Osteocyte (in vitro differentiated cells): Measurements from ENCODE around the gene HIF3A. TPM values are rescaled to one million over a fixed set of nuclear protein-coding genes. Genes with fewer than 3 reads are reported as not detected.

Experiments used
- DNase-seq: peaks from one replicate; pipeline ENCODE4 v3.0.0; 2021; ENCODE audit warnings: mixed read lengths; ENCODE audit not compliant: unreplicated experiment; ENCODE audit errors: extremely low spot score
- H3K27ac Mint-ChIP-seq: one replicate; pipeline ENCODE4 v1.8.0; 2021; ENCODE audit warnings: mild to moderate bottlenecking, mixed read lengths; ENCODE audit not compliant: unreplicated experiment
- H3K27me3 Mint-ChIP-seq: one replicate; pipeline ENCODE4 v1.8.0; 2021; ENCODE audit warnings: mixed read lengths; ENCODE audit not compliant: unreplicated experiment
- H3K36me3 Mint-ChIP-seq: one replicate; pipeline ENCODE4 v1.8.0; 2021; ENCODE audit warnings: mixed read lengths; ENCODE audit not compliant: unreplicated experiment
- H3K4me1 Mint-ChIP-seq: one replicate; pipeline ENCODE4 v1.8.0; 2021; ENCODE audit warnings: mixed read lengths; ENCODE audit not compliant: unreplicated experiment
- H3K4me3 Mint-ChIP-seq: one replicate; pipeline ENCODE4 v1.8.0; 2021; ENCODE audit warnings: mild to moderate bottlenecking, moderate library complexity, mixed read lengths; ENCODE audit not compliant: unreplicated experiment
- H3K9me3 Mint-ChIP-seq: one replicate; pipeline ENCODE4 v1.8.0; 2021; ENCODE audit warnings: mixed read lengths; ENCODE audit not compliant: unreplicated experiment
- CTCF ChIP-seq: fragments of 200-600 bp; sonication (generic); IDR thresholded peaks from 2 replicates; pipeline ENCODE4 v1.5.0; 2021; ENCODE audit warnings: antibody characterized with exemption, mild to moderate bottlenecking, moderate library complexity
- total RNA-seq: library from RNA; stranded (reverse); gene quantifications from 2 replicates; pipeline ENCODE4 v1.2.1, GENCODE V29; 2021

HIF3A gene
- total RNA-seq, 1 donor from 2014 or later: 101 TPM

GRCh38 chr19:46341937-46342336 lies 45.1 kb downstream of the HIF3A start:
- H3K4me3 Mint-ChIP-seq: no peak overlapping the region
- H3K27me3 Mint-ChIP-seq: no peaks in the 10 kb centered on the region
- DNase-seq: no peak
- no peak for TF ChIP-seq CTCF
- H3K27ac Mint-ChIP-seq: no peak overlapping the region
- peaks cover 5% of the 10 kb centered on the region for H3K4me1 Mint-ChIP-seq
- peaks cover 36% of the 10 kb centered on the region for H3K36me3 Mint-ChIP-seq
- H3K9me3 Mint-ChIP-seq: no peaks in the 10 kb centered on the region

- no peaks in the 10 kb centered on the region for H3K9me3 Mint-ChIP-seq
- H3K27me3 Mint-ChIP-seq: no peaks in the 10 kb centered on the region
- peaks cover 20% of the 10 kb centered on the region for H3K36me3 Mint-ChIP-seq
- H3K4me1 Mint-ChIP-seq: peaks cover 27% of the 10 kb centered on the region
- H3K4me3 Mint-ChIP-seq: no peak overlapping the region
- H3K27ac Mint-ChIP-seq: peak overlapping the region; percentile 4
- TF ChIP-seq CTCF: no peak
- no peak for DNase-seq
Observed at GRCh38 chr19:46344363-46344762, 47.5 kb downstream of the HIF3A start.

GRCh38 chr19:46345157-46345556 lies 48.3 kb downstream of the HIF3A start:
- peaks cover 35% of the 10 kb centered on the region for H3K4me1 Mint-ChIP-seq
- no peaks in the 10 kb centered on the region for H3K27me3 Mint-ChIP-seq
- H3K9me3 Mint-ChIP-seq: no peaks in the 10 kb centered on the region
- peaks cover 13% of the 10 kb centered on the region for H3K36me3 Mint-ChIP-seq
- no peak for DNase-seq
- H3K4me3 Mint-ChIP-seq: peak overlapping the region; percentile 96
- peak overlapping the region; percentile 89 for H3K27ac Mint-ChIP-seq
- TF ChIP-seq CTCF: no peak

GRCh38 chr19:46346821-46347571 lies 50.2 kb downstream of the HIF3A start, which contains the start of gene PPP5C:
Gene PPP5C (plus strand): TSS chr19:46347087. CDS start chr19:46347097, 10 bp downstream.
- Mint-ChIP-seq H3K27me3 (no peaks in the 10 kb centered on the region), H3K4me1 (peaks cover 53% of the 10 kb centered on the region), H3K4me3 (peak within 1 kb of the TSS; percentile 96), H3K27ac (peak within 1 kb of the TSS; percentile 89), H3K9me3 (no peaks in the 10 kb centered on the region), H3K36me3 (peaks cover 4% of the 10 kb centered on the region)
- DNase-seq: peak; percentile 98
- peak; percentile 81 for TF ChIP-seq CTCF

- Mint-ChIP-seq H3K4me3 (peak overlapping the region; percentile 96), H3K27ac (peak overlapping the region; percentile 89), H3K4me1 (peaks cover 56% of the 10 kb centered on the region), H3K9me3 (no peaks in the 10 kb centered on the region), H3K27me3 (no peaks in the 10 kb centered on the region), H3K36me3 (peaks cover 4% of the 10 kb centered on the region)
- TF ChIP-seq CTCF: no peak
- DNase-seq: no peak
Observed at GRCh38 chr19:46347572-46347883, 50.7 kb downstream of the HIF3A start.
